Measurements from ENCODE around the gene TSPOAP1.

Gene TSPOAP1

GRCh38 chr17:58306131-58306951 lies 22.3 kb downstream of the TSPOAP1 start:
- no peak for ATAC-seq
- no peak for TF ChIP-seq CREB5 (CRISPR knock-in tag; IDR thresholded peaks at IDR 0.05; ENCODE audit: low read depth)
- no peak for TF ChIP-seq TOX (CRISPR knock-in tag; IDR thresholded peaks at IDR 0.05; ENCODE audit: borderline replicate concordance)
- no peak for TF ChIP-seq CSRNP3 (CRISPR knock-in tag; IDR thresholded peaks at IDR 0.05)
- TF ChIP-seq ESRRG (CRISPR knock-in tag; IDR thresholded peaks at IDR 0.05) = no peak
- no peak for TF ChIP-seq ZFP30 (CRISPR knock-in tag; IDR thresholded peaks at IDR 0.05)
- no peak for TF ChIP-seq ZFP3 (CRISPR knock-in tag; IDR thresholded peaks at IDR 0.05)
- TF ChIP-seq GLIS3 (CRISPR knock-in tag; IDR thresholded peaks at IDR 0.05) = no peak

- no peak for ATAC-seq
- TF ChIP-seq ZFP3 (CRISPR knock-in tag; IDR thresholded peaks at IDR 0.05) = no peak
- no peak for TF ChIP-seq ZNF565 (CRISPR knock-in tag; conservative IDR thresholded peaks at IDR 0.05; ENCODE audit: low read depth)
- TF ChIP-seq TCF4 (CRISPR knock-in tag; IDR thresholded peaks at IDR 0.05; ENCODE audit: borderline replicate concordance) = no peak
- TF ChIP-seq PPARA (CRISPR knock-in tag; IDR thresholded peaks at IDR 0.05; ENCODE audit: borderline replicate concordance) = no peak
- TF ChIP-seq ARNTL (CRISPR knock-in tag; IDR thresholded peaks at IDR 0.05; ENCODE audit: borderline replicate concordance, low read depth) = no peak
- TF ChIP-seq RARB (CRISPR knock-in tag; IDR thresholded peaks at IDR 0.05) = no peak
- no peak for TF ChIP-seq POU6F1 (CRISPR knock-in tag; IDR thresholded peaks at IDR 0.05; ENCODE audit: borderline replicate concordance, low read depth)
- TF ChIP-seq ZFP30 (CRISPR knock-in tag; IDR thresholded peaks at IDR 0.05) = no peak
- no peak for TF ChIP-seq ZNF8 (CRISPR knock-in tag; IDR thresholded peaks at IDR 0.05)
- TF ChIP-seq CSRNP3 (CRISPR knock-in tag; IDR thresholded peaks at IDR 0.05) = no peak
These were observed 23.0 kb downstream of the TSPOAP1 start for GRCh38 chr17:58305626-58306025.

GRCh38 chr17:58304750-58305486 lies 23.7 kb downstream of the TSPOAP1 start:
- no peak; the same call in 2 of the 3 replicates for ATAC-seq
- TF ChIP-seq PPARA (CRISPR knock-in tag; IDR thresholded peaks at IDR 0.05; ENCODE audit: borderline replicate concordance) (no peak), ZNF565 (CRISPR knock-in tag; conservative IDR thresholded peaks at IDR 0.05; ENCODE audit: low read depth) (no peak), RARB (CRISPR knock-in tag; IDR thresholded peaks at IDR 0.05) (no peak), PATZ1 (CRISPR knock-in tag; IDR thresholded peaks at IDR 0.05; ENCODE audit: borderline replicate concordance) (no peak), BACH2 (CRISPR knock-in tag; IDR thresholded peaks at IDR 0.05; ENCODE audit: borderline replicate concordance) (no peak), OSR1 (CRISPR knock-in tag; IDR thresholded peaks at IDR 0.05) (no peak), SNAI2 (CRISPR knock-in tag; IDR thresholded peaks at IDR 0.05) (no peak), ZNF8 (CRISPR knock-in tag; IDR thresholded peaks at IDR 0.05) (no peak), ARNTL (CRISPR knock-in tag; IDR thresholded peaks at IDR 0.05; ENCODE audit: borderline replicate concordance, low read depth) (no peak), TSHZ2 (CRISPR knock-in tag; IDR thresholded peaks at IDR 0.05) (no peak), ISL1 (CRISPR knock-in tag; IDR thresholded peaks at IDR 0.05) (no peak), ZFP30 (CRISPR knock-in tag; IDR thresholded peaks at IDR 0.05) (no peak), GLIS3 (CRISPR knock-in tag; IDR thresholded peaks at IDR 0.05) (no peak), CSRNP3 (CRISPR knock-in tag; IDR thresholded peaks at IDR 0.05) (no peak)
